ENCODE measurements around the gene FRAT2. TPM values are rescaled to one million over a fixed set of nuclear protein-coding genes. Genes with fewer than 3 reads are reported as not detected.

Gene FRAT2
- total RNA-seq, 3 donors from 2014 or later = 12.2 to 24.1 (median 15.4) TPM

DNA sequence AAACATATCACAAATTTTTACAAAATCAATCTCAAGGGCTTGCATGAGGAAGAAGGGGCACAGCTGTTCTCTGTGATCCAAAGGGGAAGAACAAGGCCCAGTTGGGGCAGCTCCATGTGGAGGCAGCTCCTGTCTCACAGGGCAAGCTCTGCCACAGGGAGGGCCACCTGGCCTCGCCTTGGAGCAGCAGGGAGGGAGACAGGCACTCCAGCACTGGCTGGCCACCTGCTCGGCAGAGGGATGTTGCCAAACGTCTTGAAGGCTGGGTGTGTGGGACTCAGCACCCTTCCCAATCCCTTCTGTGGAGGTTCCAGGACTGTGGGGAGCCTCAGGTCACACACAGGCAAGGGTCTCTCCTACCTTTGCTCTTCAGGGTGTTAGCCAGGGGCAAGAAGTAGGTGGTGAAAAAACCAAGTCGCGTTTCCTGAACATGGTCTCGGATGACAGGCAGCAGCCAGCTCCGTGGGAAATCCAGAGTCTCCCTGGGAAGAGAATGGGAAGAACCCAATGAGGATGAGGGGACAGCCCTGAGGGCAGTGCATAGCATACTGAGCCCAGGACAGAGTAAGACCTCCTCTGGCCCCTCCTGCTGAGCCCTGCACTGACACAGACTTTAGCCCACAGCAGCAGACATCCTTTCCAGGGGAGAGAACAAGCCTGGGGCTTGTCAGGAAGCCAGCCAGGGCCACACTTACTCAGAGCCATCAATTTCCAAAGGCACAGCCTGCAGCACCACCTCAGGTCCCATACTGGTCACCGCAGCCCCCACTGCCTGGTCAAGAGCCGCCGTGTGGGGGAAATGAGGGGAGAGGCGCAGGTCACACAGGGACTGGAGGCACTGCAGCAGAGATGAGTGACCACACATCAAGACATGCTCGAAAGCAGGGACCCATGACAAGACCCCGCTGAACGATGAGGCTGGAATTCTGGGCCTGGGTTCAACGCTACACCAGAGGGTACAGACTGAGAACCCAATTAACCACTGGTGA is 44.7 kb upstream of the FRAT2 start:
- no peaks in the 10 kb centered on the region for H3K36me3 ChIP-seq
- no peak overlapping the region for H3K4me3 ChIP-seq

DNA sequence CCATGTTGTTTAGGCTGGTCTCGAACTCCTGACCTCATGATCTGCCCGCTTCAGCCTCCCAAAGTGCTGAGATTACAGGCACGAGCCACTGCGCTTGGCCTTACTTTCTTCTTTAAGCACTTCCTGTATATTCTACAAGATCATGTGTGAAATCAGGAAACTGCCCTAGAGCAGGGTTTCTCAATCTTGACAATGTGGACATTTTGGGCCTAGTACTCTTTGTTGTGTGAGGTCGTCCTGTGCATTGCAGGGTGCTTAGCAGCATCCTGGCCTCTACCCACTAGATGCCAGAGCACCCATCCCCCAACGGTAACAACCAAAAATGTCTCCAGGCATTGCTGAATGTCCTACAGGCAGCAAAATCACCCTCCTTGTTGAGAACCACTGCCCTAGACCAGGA is 41.9 kb upstream of the FRAT2 start:
- no peaks in the 10 kb centered on the region for H3K4me1 ChIP-seq
- no peak overlapping the region for H3K27ac ChIP-seq
- no peak for DNase-seq (ENCODE audit: low spot score in 2 of 2)
- H3K9me3 ChIP-seq = no peaks in the 10 kb centered on the region
- H3K36me3 ChIP-seq = no peaks in the 10 kb centered on the region
- H3K4me3 ChIP-seq = no peak overlapping the region
- TF ChIP-seq POLR2A (IDR thresholded peaks at IDR 0.05) (no peak), POLR2AphosphoS5 (IDR thresholded peaks at IDR 0.05) (no peak)
- TF ChIP-seq, protein P1, sequence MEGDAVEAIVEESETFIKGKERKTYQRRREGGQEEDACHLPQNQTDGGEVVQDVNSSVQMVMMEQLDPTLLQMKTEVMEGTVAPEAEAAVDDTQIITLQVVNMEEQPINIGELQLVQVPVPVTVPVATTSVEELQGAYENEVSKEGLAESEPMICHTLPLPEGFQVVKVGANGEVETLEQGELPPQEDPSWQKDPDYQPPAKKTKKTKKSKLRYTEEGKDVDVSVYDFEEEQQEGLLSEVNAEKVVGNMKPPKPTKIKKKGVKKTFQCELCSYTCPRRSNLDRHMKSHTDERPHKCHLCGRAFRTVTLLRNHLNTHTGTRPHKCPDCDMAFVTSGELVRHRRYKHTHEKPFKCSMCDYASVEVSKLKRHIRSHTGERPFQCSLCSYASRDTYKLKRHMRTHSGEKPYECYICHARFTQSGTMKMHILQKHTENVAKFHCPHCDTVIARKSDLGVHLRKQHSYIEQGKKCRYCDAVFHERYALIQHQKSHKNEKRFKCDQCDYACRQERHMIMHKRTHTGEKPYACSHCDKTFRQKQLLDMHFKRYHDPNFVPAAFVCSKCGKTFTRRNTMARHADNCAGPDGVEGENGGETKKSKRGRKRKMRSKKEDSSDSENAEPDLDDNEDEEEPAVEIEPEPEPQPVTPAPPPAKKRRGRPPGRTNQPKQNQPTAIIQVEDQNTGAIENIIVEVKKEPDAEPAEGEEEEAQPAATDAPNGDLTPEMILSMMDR (IDR thresholded peaks at IDR 0.05) = no peak
- intact Hi-C loops (cut with DNase I; ENCODE audit: low total_unique reads) = no loop called here
- H3K27me3 ChIP-seq = no peaks in the 10 kb centered on the region

More for the DNA sequence above, 44.7 kb upstream of the FRAT2 start:
- Histone ChIP-seq H3K4me1 (no peaks in the 10 kb centered on the region), H3K27me3 (no peaks in the 10 kb centered on the region), H3K9me3 (no peaks in the 10 kb centered on the region), H3K27ac (no peak overlapping the region)
- intact Hi-C loops (cut with DNase I; ENCODE audit: low total_unique reads) = no loop called here
- no peak for TF ChIP-seq POLR2AphosphoS5 (IDR thresholded peaks at IDR 0.05)
- TF ChIP-seq, protein P1 (IDR thresholded peaks at IDR 0.05) = no peak
- no peak for TF ChIP-seq POLR2A (IDR thresholded peaks at IDR 0.05)
- no peak for DNase-seq (ENCODE audit: low spot score in 2 of 2)

DNA sequence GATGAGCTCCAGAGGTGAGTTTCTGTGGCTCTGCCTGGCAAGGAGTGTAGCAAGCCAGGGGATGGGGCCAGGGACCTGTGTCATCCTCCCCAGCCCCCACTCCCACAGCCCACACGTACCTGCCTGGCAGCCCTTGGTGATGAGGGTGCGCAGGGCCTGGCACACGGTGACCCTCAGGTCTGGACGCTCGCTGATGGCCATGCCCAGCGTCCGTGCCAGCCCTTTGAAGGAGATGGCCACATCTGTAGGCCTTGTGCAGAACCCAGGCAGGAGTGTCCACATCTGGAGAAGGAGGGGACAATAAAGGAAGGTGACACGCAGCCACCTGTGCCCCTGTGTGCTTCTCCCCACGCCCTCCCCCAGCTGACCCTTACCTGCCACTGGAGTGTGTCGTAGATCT is 38.9 kb upstream of the FRAT2 start:
- no peak for DNase-seq (ENCODE audit: low spot score in 2 of 2)
- H3K4me1 ChIP-seq = no peaks in the 10 kb centered on the region
- H3K36me3 ChIP-seq = peaks cover 5% of the 10 kb centered on the region
- H3K9me3 ChIP-seq = no peaks in the 10 kb centered on the region
- intact Hi-C loops (cut with DNase I; ENCODE audit: low total_unique reads) = no loop called here
- no peak for TF ChIP-seq POLR2A (IDR thresholded peaks at IDR 0.05)
- no peak for TF ChIP-seq POLR2AphosphoS5 (IDR thresholded peaks at IDR 0.05)
- TF ChIP-seq, protein P1 (IDR thresholded peaks at IDR 0.05) = no peak
- no peaks in the 10 kb centered on the region for H3K27me3 ChIP-seq
- H3K4me3 ChIP-seq = no peak overlapping the region
- no peak overlapping the region for H3K27ac ChIP-seq

DNA sequence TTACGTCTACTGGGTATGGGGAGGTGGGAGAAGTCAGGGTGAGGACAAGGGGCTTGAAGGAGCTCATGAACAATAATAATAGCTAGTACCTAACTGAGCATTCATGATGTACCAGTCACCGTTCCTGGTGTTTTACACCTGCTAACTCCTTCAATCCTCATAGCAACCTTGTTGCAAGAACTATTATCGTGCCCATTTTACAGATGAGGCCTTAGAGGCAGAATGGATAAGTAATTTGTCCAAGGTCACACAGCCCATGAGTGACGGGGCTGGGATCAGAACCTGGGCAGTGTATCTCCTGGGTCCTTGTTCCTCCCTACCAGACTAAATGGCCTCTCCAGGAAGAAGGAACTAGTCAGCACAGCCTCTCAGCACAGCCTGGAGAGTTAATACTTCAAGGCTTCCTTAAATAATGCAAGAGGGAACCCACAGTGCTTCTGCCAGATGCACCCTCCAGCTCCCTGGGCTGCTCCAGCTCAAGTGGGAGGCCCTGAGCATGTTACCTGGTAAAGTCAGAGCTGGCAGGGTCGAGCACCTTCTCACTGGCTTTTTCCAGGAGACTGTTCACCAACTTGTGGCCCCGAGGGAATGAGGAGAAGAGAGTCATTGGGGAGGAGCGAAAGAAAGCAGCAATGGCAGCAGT is 37.8 kb upstream of the FRAT2 start:
- Histone ChIP-seq H3K4me1 (no peaks in the 10 kb centered on the region), H3K36me3 (peaks cover 5% of the 10 kb centered on the region), H3K27ac (no peak overlapping the region), H3K4me3 (no peak overlapping the region), H3K9me3 (no peaks in the 10 kb centered on the region), H3K27me3 (no peaks in the 10 kb centered on the region)
- TF ChIP-seq POLR2AphosphoS5 (IDR thresholded peaks at IDR 0.05) (no peak), POLR2A (IDR thresholded peaks at IDR 0.05) (no peak)
- TF ChIP-seq, protein P1 (IDR thresholded peaks at IDR 0.05) = no peak
- DNase-seq (ENCODE audit: low spot score in 2 of 2) = no peak
- intact Hi-C loops (cut with DNase I; ENCODE audit: low total_unique reads) = no loop called here

DNA sequence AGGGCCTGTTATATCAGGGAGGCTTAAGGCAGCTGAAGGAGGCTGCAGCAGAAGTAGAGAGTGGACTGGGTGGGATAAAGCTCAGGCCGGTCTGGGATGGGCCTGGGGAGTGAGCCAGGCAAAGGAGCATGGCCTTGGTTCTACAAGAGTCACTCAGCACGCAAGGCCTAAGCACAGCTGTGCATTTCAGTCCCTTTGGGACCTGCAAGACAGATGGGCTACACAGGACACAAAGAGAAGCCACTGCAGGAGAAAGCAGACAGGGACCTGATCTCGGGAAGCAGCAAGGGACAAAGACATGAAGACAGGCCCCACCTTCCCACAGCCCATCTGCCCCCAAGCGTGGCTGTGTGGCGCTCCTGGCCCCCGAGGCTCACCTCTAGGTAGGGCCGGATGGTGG is 37.2 kb upstream of the FRAT2 start:
- H3K4me1 ChIP-seq = no peaks in the 10 kb centered on the region

More for the DNA sequence above, 37.2 kb upstream of the FRAT2 start:
- Histone ChIP-seq H3K27ac (no peak overlapping the region), H3K27me3 (no peaks in the 10 kb centered on the region), H3K9me3 (no peaks in the 10 kb centered on the region), H3K36me3 (peaks cover 5% of the 10 kb centered on the region), H3K4me3 (no peak overlapping the region)
- no peak for TF ChIP-seq POLR2A (IDR thresholded peaks at IDR 0.05)
- no peak for TF ChIP-seq POLR2AphosphoS5 (IDR thresholded peaks at IDR 0.05)
- TF ChIP-seq, protein P1 (IDR thresholded peaks at IDR 0.05) = no peak
- intact Hi-C loops (cut with DNase I; ENCODE audit: low total_unique reads) = no loop called here
- no peak for DNase-seq (ENCODE audit: low spot score in 2 of 2)

Data from breast epithelium (tissue), 4 donors.